Loucy (cell line): Measurements from ENCODE around the gene REL.

Experiments used
- H2AFZ ChIP-seq: fragments of 200-600 bp; sonication (generic); 2 replicates; pipeline ENCODE4 v1.6.0; 2016; ENCODE audit warnings: antibody characterized with exemption, mild to moderate bottlenecking, low read length, moderate library complexity
- H3F3A ChIP-seq: fragments of 200-600 bp; 2 replicates; pipeline ENCODE4 v1.6.0; 2016; ENCODE audit warnings: antibody characterized with exemption, low read depth, mild to moderate bottlenecking
- H3K27me3 ChIP-seq: fragments of 200-600 bp; sonication (generic); 2 replicates; pipeline ENCODE4 v1.6.1; 2014; ENCODE audit warnings: low read length, mild to moderate bottlenecking; ENCODE audit not compliant: insufficient read depth, poor library complexity, severe bottlenecking
- H3K36me3 ChIP-seq: fragments of 200-600 bp; sonication (generic); 2 replicates; pipeline ENCODE4 v1.6.1; 2016; ENCODE audit warnings: low read length; ENCODE audit not compliant: insufficient read depth
- H3K4me1 ChIP-seq: fragments of 200-600 bp; sonication (generic); 2 replicates; pipeline ENCODE4 v1.5.1; 2014; ENCODE audit warnings: low read length, mild to moderate bottlenecking; ENCODE audit not compliant: insufficient read depth, poor library complexity, severe bottlenecking
- H3K4me2 ChIP-seq: fragments of 200-600 bp; sonication (generic); 2 replicates; pipeline ENCODE4 v1.6.0; 2014; ENCODE audit warnings: antibody characterized with exemption, low read length, low read depth, mild to moderate bottlenecking; ENCODE audit not compliant: poor library complexity, severe bottlenecking
- H3K4me3 ChIP-seq: fragments of 200-600 bp; sonication (generic); 2 replicates; pipeline ENCODE4 v1.5.1; 2014; ENCODE audit warnings: low read length, mild to moderate bottlenecking, mixed read lengths; ENCODE audit not compliant: poor library complexity, severe bottlenecking
- H3K79me2 ChIP-seq: fragments of 200-600 bp; sonication (generic); 2 replicates; pipeline ENCODE4 v1.6.1; 2014; ENCODE audit warnings: low read length; ENCODE audit not compliant: insufficient read depth
- H3K9ac ChIP-seq: fragments of 200-600 bp; sonication (generic); 2 replicates; pipeline ENCODE4 v1.6.0; 2014; ENCODE audit warnings: mild to moderate bottlenecking, low read depth, low read length, moderate library complexity; ENCODE audit not compliant: poor library complexity, severe bottlenecking
- H3K9me2 ChIP-seq: fragments of 200-600 bp; sonication (generic); replicated peaks from 2 replicates; pipeline ENCODE4 v1.6.1; 2016; ENCODE audit warnings: low read depth, low read length, mixed read lengths
- H3K9me3 ChIP-seq: fragments of 200-600 bp; sonication (generic); 2 replicates; pipeline ENCODE4 v1.6.1; 2014; ENCODE audit warnings: mild to moderate bottlenecking, antibody characterized with exemption, low read length, low read depth; ENCODE audit not compliant: insufficient read depth
- H4K20me1 ChIP-seq: fragments of 200-600 bp; sonication (generic); 2 replicates; pipeline ENCODE4 v1.6.0; 2014; ENCODE audit warnings: antibody characterized with exemption, low read length, mild to moderate bottlenecking; ENCODE audit not compliant: insufficient read depth, poor library complexity, severe bottlenecking
- EZH2phosphoT487 ChIP-seq: fragments of 200-600 bp; IDR thresholded peaks from 2 replicates; pipeline ENCODE4 v1.6.1; 2018; ENCODE audit warnings: antibody characterized with exemption, mild to moderate bottlenecking, moderate library complexity, borderline replicate concordance
- TF ChIP-seq, protein P1 (sequence below): fragments of 200-600 bp; sonication (generic); conservative IDR thresholded peaks from 2 replicates; pipeline ENCODE4 v1.5.1; 2014; ENCODE audit warnings: mild to moderate bottlenecking, antibody characterized with exemption, low read length

REL gene

GRCh38 chr2:60961457-60961856 lies 80.1 kb downstream of the REL start:
- H3K4me1 ChIP-seq = peaks cover 19% of the 10 kb centered on the region
- no peak overlapping the region for H3K9ac ChIP-seq
- TF ChIP-seq, protein P1, sequence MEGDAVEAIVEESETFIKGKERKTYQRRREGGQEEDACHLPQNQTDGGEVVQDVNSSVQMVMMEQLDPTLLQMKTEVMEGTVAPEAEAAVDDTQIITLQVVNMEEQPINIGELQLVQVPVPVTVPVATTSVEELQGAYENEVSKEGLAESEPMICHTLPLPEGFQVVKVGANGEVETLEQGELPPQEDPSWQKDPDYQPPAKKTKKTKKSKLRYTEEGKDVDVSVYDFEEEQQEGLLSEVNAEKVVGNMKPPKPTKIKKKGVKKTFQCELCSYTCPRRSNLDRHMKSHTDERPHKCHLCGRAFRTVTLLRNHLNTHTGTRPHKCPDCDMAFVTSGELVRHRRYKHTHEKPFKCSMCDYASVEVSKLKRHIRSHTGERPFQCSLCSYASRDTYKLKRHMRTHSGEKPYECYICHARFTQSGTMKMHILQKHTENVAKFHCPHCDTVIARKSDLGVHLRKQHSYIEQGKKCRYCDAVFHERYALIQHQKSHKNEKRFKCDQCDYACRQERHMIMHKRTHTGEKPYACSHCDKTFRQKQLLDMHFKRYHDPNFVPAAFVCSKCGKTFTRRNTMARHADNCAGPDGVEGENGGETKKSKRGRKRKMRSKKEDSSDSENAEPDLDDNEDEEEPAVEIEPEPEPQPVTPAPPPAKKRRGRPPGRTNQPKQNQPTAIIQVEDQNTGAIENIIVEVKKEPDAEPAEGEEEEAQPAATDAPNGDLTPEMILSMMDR = no peak
- no peak for TF ChIP-seq EZH2phosphoT487
- H4K20me1 ChIP-seq = no peaks in the 10 kb centered on the region
- H3F3A ChIP-seq = no peaks in the 10 kb centered on the region
- no peak overlapping the region for H3K4me3 ChIP-seq
- no peak overlapping the region for H3K4me2 ChIP-seq
- no peaks in the 10 kb centered on the region for H3K79me2 ChIP-seq
- no peaks in the 10 kb centered on the region for H3K9me2 ChIP-seq
- no peaks in the 10 kb centered on the region for H3K36me3 ChIP-seq
- H3K27me3 ChIP-seq = no peaks in the 10 kb centered on the region
- H3K9me3 ChIP-seq = no peaks in the 10 kb centered on the region
- no peak overlapping the region for H2AFZ ChIP-seq

DNA sequence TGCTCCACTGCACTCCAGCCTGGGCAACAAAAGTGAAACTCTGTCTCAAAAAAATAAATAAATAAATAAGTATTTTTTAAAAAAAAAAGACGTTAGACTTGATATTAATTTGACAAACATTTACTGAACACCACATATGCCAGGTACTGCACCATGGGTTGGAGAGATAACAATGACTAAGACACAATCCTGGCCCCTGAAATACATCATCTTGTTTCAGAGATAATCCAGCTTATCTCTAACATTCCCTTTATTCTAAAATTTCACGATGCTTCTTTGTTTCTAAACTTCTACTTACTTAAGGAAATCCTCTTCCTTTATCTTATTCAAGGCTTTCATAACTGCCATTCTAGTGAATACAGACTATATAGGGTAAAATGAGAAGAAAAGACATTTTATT lies 81.2 kb downstream of the REL start:
- H3K36me3 ChIP-seq = no peaks in the 10 kb centered on the region
- no peaks in the 10 kb centered on the region for H4K20me1 ChIP-seq
- no peak overlapping the region for H3K4me2 ChIP-seq
- no peaks in the 10 kb centered on the region for H3K9me2 ChIP-seq
- H3K4me1 ChIP-seq = peaks cover 24% of the 10 kb centered on the region
- no peaks in the 10 kb centered on the region for H3K27me3 ChIP-seq
- H2AFZ ChIP-seq = no peak overlapping the region
- H3F3A ChIP-seq = no peaks in the 10 kb centered on the region
- H3K9me3 ChIP-seq = no peaks in the 10 kb centered on the region
- no peak overlapping the region for H3K9ac ChIP-seq
- TF ChIP-seq, protein P1 = no peak
- TF ChIP-seq EZH2phosphoT487 = no peak
- H3K79me2 ChIP-seq = no peaks in the 10 kb centered on the region
- no peak overlapping the region for H3K4me3 ChIP-seq

DNA sequence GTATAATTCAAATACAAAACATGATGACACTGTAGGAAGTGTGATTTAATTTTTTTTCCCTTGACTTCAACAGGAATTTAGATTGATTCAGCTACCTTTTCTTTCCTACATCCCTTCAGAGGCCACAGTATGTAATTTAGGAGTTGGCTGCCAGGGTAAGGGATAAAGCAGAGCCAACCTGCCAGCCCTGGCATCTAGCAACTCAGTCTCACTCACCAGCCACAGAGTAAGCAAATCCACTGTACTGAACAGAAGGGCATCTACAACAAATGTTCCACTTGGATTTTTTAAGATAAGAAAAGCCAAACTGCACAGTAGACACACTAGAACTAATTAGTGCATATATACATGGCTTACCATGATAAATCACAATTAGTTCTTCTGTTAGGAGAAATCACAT lies 81.8 kb downstream of the REL start:
- no peak overlapping the region for H3K4me2 ChIP-seq
- H3F3A ChIP-seq = no peaks in the 10 kb centered on the region
- no peaks in the 10 kb centered on the region for H3K79me2 ChIP-seq
- H3K9me3 ChIP-seq = no peaks in the 10 kb centered on the region
- H2AFZ ChIP-seq = no peak overlapping the region
- H3K9ac ChIP-seq = no peak overlapping the region
- H3K4me3 ChIP-seq = no peak overlapping the region
- H4K20me1 ChIP-seq = no peaks in the 10 kb centered on the region
- H3K4me1 ChIP-seq = peaks cover 24% of the 10 kb centered on the region
- H3K9me2 ChIP-seq = no peaks in the 10 kb centered on the region
- H3K36me3 ChIP-seq = no peaks in the 10 kb centered on the region
- no peak for TF ChIP-seq EZH2phosphoT487
- TF ChIP-seq, protein P1 = no peak
- H3K27me3 ChIP-seq = no peaks in the 10 kb centered on the region
